ENCODE measurements around the gene WASF3.

DNA sequence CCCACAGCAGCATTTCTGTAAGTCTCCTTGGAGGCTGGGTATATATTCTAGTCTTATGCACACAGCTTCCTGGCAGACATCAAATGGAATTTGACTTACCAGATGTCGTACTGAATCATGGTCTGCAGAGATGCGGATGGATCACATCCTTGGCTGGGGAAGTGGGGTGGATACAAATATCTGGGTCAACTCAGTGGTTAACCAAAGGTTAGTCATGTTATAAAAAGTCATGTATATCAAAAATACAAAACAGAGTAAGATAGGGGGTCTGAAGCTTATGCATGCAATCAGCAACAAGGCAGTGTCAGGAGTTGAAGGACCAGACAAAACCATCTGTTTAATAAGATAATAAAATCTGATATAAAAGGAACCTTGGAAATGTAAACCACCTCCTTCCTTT, 61.9 kb downstream of the WASF3 start:
- TF ChIP-seq, protein P1, sequence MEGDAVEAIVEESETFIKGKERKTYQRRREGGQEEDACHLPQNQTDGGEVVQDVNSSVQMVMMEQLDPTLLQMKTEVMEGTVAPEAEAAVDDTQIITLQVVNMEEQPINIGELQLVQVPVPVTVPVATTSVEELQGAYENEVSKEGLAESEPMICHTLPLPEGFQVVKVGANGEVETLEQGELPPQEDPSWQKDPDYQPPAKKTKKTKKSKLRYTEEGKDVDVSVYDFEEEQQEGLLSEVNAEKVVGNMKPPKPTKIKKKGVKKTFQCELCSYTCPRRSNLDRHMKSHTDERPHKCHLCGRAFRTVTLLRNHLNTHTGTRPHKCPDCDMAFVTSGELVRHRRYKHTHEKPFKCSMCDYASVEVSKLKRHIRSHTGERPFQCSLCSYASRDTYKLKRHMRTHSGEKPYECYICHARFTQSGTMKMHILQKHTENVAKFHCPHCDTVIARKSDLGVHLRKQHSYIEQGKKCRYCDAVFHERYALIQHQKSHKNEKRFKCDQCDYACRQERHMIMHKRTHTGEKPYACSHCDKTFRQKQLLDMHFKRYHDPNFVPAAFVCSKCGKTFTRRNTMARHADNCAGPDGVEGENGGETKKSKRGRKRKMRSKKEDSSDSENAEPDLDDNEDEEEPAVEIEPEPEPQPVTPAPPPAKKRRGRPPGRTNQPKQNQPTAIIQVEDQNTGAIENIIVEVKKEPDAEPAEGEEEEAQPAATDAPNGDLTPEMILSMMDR (IDR thresholded peaks at IDR 0.05): no peak
- no peak for TF ChIP-seq POLR2A (IDR thresholded peaks at IDR 0.05)
